ENCODE data around the gene EFEMP2.
"Not testable (repeated sequence)": the region's sequence is repeated elsewhere in the genome, so short reads cannot be mapped to it uniquely, and the experiment has no call there.

Gene EFEMP2

GRCh38 chr11:65853246-65853979 is 19.2 kb downstream of the EFEMP2 start:
- DNase-seq, result no peak

GRCh38 chr11:65852508-65853245 is 19.9 kb downstream of the EFEMP2 start:
- DNase-seq, result no peak

- DNase-seq, result no peak
Measured at GRCh38 chr11:65851811-65852507, 20.6 kb downstream of the EFEMP2 start.

- DNase-seq, result no peak
Measured at GRCh38 chr11:65851083-65851579, 21.5 kb downstream of the EFEMP2 start.

- no peak for DNase-seq
Measured at GRCh38 chr11:65850217-65851082, 22.1 kb downstream of the EFEMP2 start.

GRCh38 chr11:65849771-65850216 is 22.8 kb downstream of the EFEMP2 start:
- no peak for DNase-seq

- no peak for DNase-seq
Measured at GRCh38 chr11:65849366-65849765, 23.2 kb downstream of the EFEMP2 start.

GRCh38 chr11:65848693-65849092 is 23.9 kb downstream of the EFEMP2 start:
- not testable (repeated sequence) for DNase-seq

- DNase-seq, result no peak
Measured at GRCh38 chr11:65847746-65848145, 24.9 kb downstream of the EFEMP2 start.

GRCh38 chr11:65844231-65844872 is 28.2 kb downstream of the EFEMP2 start:
- DNase-seq, result no peak

- DNase-seq, result no peak
Measured at GRCh38 chr11:65843811-65844210, 28.8 kb downstream of the EFEMP2 start.

- DNase-seq, result no peak
Measured at GRCh38 chr11:65842144-65842543, 30.5 kb downstream of the EFEMP2 start.

- no peak for DNase-seq
Measured at GRCh38 chr11:65834202-65834601, 38.4 kb downstream of the EFEMP2 start.

- peak; percentile 76 for DNase-seq
Measured at GRCh38 chr11:65833297-65834030, 39.1 kb downstream of the EFEMP2 start, which contains the start of gene SNX32. TSS of gene SNX32 (plus strand) at chr11:65833963. CDS start at chr11:65834066, 103 bp downstream.

- DNase-seq, result not testable (repeated sequence)
Measured at GRCh38 chr11:65832231-65832630, 40.4 kb downstream of the EFEMP2 start.

- no peak for DNase-seq
Measured at GRCh38 chr11:65829459-65829858, 43.1 kb downstream of the EFEMP2 start.

GRCh38 chr11:65826984-65827735 is 45.4 kb downstream of the EFEMP2 start:
- DNase-seq, result no peak

GRCh38 chr11:65822776-65823528 is 49.6 kb downstream of the EFEMP2 start:
- DNase-seq, result no peak

- no peak for DNase-seq
Measured at GRCh38 chr11:65821107-65821506, 51.5 kb downstream of the EFEMP2 start.
